ENCODE results near the gene SEMA3F. TPM values are rescaled to one million over a fixed set of nuclear protein-coding genes. Genes with fewer than 3 reads are reported as not detected.
A peak's percentile ranks its signal among the peaks of the same experiment; 100 is the strongest.

Gene SEMA3F
- polyA plus RNA-seq, 1 experiment, result 11.4 TPM

GRCh38 chr3:50194128-50194902 is 39.2 kb downstream of the SEMA3F start:
- DNase-seq (ENCODE audit: low read depth), result peak; percentile 4
- H3K4me3 ChIP-seq (ENCODE audit: low read depth, low read length), result no peak overlapping the region
- POLR2A ChIA-PET, result interaction anchor here (0.9 kb wide), 1 partner anchor 9 kb away, joined by 4 read pairs; no protein-coding TSS in a partner anchor
- no peaks in the 10 kb centered on the region for H3K36me3 ChIP-seq (ENCODE audit: control insufficient read depth, insufficient read depth, low read length)
- CTCF ChIA-PET, result interaction anchor here (0.7 to 16.3 kb wide), 35 partner anchors 10 to 349 kb away, joined by 3 to 378 read pairs (median 7); partner anchors contain the start of genes GNAI2, HYAL3, LSMEM2 and NAA80
- TF ChIP-seq CTCF (IDR thresholded peaks at IDR 0.05; ENCODE audit: insufficient read depth, low read depth, low read length), result peak; percentile 89
- peaks cover 10% of the 10 kb centered on the region for H3K27me3 ChIP-seq (ENCODE audit: control insufficient read depth, insufficient read depth, low read length)

- H3K4me3 ChIP-seq (ENCODE audit: low read depth, low read length), result no peak overlapping the region
- no peaks in the 10 kb centered on the region for H3K36me3 ChIP-seq (ENCODE audit: control insufficient read depth, insufficient read depth, low read length)
- ChIA-PET CTCF (interaction anchor here (0.7 to 16.3 kb wide), 29 partner anchors 9 to 348 kb away, joined by 3 to 378 read pairs (median 8); partner anchors contain the start of genes GNAI2, HYAL3, LSMEM2 and NAA80), POLR2A (interaction anchor here (0.9 kb wide), 1 partner anchor 9 kb away, joined by 4 read pairs; no protein-coding TSS in a partner anchor)
- DNase-seq (ENCODE audit: low read depth), result no peak
- no peak for TF ChIP-seq CTCF (IDR thresholded peaks at IDR 0.05; ENCODE audit: insufficient read depth, low read depth, low read length)
- peaks cover 10% of the 10 kb centered on the region for H3K27me3 ChIP-seq (ENCODE audit: control insufficient read depth, insufficient read depth, low read length)
Observed at GRCh38 chr3:50194903-50195500, 39.9 kb downstream of the SEMA3F start.

GRCh38 chr3:50195501-50196252 is 40.6 kb downstream of the SEMA3F start:
- DNase-seq (ENCODE audit: low read depth), result no peak
- no peak for TF ChIP-seq CTCF (IDR thresholded peaks at IDR 0.05; ENCODE audit: insufficient read depth, low read depth, low read length)
- Histone ChIP-seq H3K4me3 (ENCODE audit: low read depth, low read length) (no peak overlapping the region), H3K27me3 (ENCODE audit: control insufficient read depth, insufficient read depth, low read length) (peaks cover 10% of the 10 kb centered on the region), H3K36me3 (ENCODE audit: control insufficient read depth, insufficient read depth, low read length) (no peaks in the 10 kb centered on the region)
- ChIA-PET CTCF (interaction anchor here (0.9 to 16.3 kb wide), 20 partner anchors 9 to 129 kb away, joined by 3 to 378 read pairs (median 20); partner anchors contain the start of genes GNAI2, LSMEM2, SEMA3B and SLC38A3), POLR2A (interaction anchor here (0.9 kb wide), 1 partner anchor 8 kb away, joined by 4 read pairs; no protein-coding TSS in a partner anchor)

- no peak for TF ChIP-seq CTCF (IDR thresholded peaks at IDR 0.05; ENCODE audit: insufficient read depth, low read depth, low read length)
- Histone ChIP-seq H3K36me3 (ENCODE audit: control insufficient read depth, insufficient read depth, low read length) (no peaks in the 10 kb centered on the region), H3K27me3 (ENCODE audit: control insufficient read depth, insufficient read depth, low read length) (peaks cover 12% of the 10 kb centered on the region), H3K4me3 (ENCODE audit: low read depth, low read length) (no peak overlapping the region)
- POLR2A ChIA-PET, result no interaction called here
- CTCF ChIA-PET, result interaction anchor here (3.3 to 16.3 kb wide), 7 partner anchors 14 to 128 kb away, joined by 22 to 378 read pairs (median 40); partner anchors contain the start of gene LSMEM2
- DNase-seq (ENCODE audit: low read depth), result no peak
Observed at GRCh38 chr3:50196253-50196801, 41.2 kb downstream of the SEMA3F start.

All from BJ (cell line).